Measurements from ENCODE around the gene PRR23B.

The PRR23B gene

DNA sequence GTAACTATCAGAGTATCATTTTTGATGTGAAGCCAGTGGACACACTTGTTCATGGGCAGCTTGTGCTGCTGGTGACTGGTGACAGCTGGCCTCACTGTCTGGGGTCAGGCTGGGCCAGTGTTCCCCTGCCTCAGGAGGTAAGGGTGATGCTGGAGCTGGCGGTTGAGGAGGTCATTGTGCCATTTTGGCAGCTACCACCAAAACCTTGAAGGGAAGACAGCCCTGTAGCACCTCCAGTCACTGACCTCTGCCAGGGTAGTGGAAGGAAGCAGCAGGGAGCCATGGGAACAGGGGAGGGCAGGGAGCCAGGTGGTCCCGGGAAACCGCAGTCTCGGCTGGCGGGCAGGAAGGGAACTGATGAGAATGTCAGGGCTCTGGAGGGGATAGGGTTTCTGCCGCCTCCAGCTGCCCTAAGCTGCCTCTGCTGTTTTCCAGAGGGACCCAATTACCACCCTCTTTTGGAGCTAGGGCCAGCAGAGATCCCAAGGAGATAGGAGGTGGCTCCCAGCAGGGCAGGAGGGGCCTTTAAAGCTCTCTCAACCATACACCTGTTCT, 48.9 kb downstream of the PRR23B start:
- no peak overlapping the region for H3K4me2 ChIP-seq (ENCODE audit: low read depth, low read length, poor library complexity, severe bottlenecking)
- H3K79me2 ChIP-seq (ENCODE audit: insufficient read depth, low read length): no peaks in the 10 kb centered on the region
- no peak overlapping the region for H2AFZ ChIP-seq (ENCODE audit: low read length)
- no peak overlapping the region for H3K9ac ChIP-seq (ENCODE audit: low read depth, low read length, poor library complexity, severe bottlenecking)
- H3F3A ChIP-seq (ENCODE audit: low read depth): no peaks in the 10 kb centered on the region
- H4K20me1 ChIP-seq (ENCODE audit: insufficient read depth, low read length, poor library complexity, severe bottlenecking): no peaks in the 10 kb centered on the region
- H3K27me3 ChIP-seq (ENCODE audit: insufficient read depth, low read length, poor library complexity, severe bottlenecking): no peaks in the 10 kb centered on the region
- no peaks in the 10 kb centered on the region for H3K9me3 ChIP-seq (ENCODE audit: insufficient read depth, low read depth, low read length)
- no peak overlapping the region for H3K4me3 ChIP-seq (ENCODE audit: low read length, poor library complexity, severe bottlenecking)
- no peak for TF ChIP-seq EZH2phosphoT487 (IDR thresholded peaks at IDR 0.05; ENCODE audit: borderline replicate concordance)
- no peak for TF ChIP-seq CTCF (conservative IDR thresholded peaks at IDR 0.05; ENCODE audit: low read length)
- no peaks in the 10 kb centered on the region for H3K9me2 ChIP-seq (replicated peaks; ENCODE audit: low read depth, low read length)
- H3K36me3 ChIP-seq (ENCODE audit: insufficient read depth, low read length): no peaks in the 10 kb centered on the region
- H3K4me1 ChIP-seq (ENCODE audit: insufficient read depth, low read length, poor library complexity, severe bottlenecking): peaks cover 10% of the 10 kb centered on the region

All from Loucy (cell line).